Hematopoietic multipotent progenitor cell treated with erythropoietin and hydrocortisone succinate and interleukin-3 and kit ligand, for 4 days (in vitro differentiated cells): Measurements from ENCODE around the gene BUB1.
A peak's percentile ranks its signal among the peaks of the same experiment; 100 is the strongest.
"Not testable (repeated sequence)": the region's sequence is repeated elsewhere in the genome, so short reads cannot be mapped to it uniquely, and the experiment has no call there.

Experiments
- DNase-seq: peaks from one replicate; pipeline ENCODE4 v3.0.0-alpha.2; 2015

Gene BUB1

DNA sequence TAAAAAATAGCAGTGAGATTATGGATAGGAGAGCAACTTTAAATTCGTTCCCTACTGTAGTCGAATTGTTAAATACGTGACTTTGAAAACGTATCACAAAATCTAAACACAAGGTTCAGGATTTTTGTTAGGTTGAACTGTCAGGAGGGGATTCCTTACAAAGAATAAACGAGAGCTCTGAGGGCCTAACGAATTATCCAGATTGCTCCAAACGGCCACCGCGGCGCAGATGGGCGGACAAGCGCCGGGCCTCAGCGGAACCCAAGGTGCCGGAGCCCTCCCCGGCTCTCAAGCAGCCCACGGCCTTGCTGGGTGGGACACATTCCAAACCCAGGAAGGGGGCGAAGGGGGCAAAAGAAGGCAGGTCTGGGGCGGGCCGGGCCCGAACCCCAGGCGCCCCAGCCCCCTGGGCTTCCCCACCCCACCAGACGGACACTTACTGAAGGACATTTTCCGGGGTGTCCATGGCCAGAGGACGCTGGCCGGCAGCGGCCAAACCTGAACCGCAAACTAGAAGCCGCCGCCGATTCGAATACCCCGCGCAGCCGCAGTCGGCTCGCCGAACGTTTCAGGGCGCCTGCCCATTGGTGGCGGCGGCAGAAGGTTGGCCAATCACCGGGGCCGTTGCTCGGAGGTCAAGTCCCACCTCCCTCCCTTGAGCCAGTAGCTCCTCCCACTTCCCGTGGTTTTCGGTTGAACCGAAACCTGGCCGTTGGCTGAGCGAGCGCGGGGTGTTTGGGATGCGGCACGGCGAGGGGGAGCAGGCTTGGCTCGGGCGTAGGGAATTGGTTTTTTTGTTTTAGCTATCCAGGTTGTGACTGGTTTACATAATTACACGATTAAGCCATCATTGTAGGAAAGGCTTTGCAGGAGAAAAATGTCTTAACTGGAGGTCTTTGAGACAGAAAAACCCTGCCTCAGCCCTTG is at the start of gene BUB1:
TSS of gene BUB1 (minus strand) at position 534 of the 927 bp plus-strand sequence. CDS start at position 466, 68 bp downstream.
- peak; percentile 99 for DNase-seq

DNA sequence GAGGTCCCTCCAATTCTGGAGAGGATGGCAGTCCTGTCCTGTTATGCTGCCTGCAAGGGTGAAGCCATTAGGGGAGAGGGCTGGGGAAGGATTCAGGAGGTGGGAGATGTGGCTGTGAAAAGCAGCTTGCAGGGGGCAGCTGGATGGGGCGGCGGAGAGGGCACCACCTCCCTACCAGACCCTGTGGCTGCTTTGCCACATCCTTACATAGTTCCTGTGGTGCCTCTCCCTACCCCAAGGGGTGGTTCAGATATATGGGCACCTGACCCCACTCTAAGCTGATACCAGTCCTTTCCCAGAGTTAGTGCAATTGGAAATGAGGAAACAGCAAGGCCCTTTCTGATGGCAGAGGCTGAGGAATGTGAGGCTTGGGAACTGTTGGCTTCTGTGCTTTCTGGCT is 48.4 kb upstream of the BUB1 start:
- DNase-seq = no peak

DNA sequence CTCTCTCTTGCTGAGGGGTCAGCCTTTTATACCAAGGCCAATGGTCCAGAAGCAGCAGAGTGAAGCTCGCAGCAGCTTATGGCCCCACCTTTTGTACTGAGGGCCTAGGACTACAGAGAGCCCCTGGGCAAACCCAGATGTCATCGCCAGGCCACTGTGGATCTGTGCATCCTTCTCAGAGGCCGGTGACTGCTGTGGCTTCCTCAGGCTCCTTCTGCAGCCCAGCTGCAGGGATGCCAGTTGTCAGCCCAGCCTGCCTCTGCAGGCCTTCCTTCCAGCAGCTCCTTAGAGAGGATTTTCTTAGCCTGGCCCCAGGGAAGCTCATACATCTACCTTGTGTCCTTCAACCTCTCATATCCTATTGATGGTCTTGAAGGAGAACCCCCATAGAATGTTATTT is 48.0 kb upstream of the BUB1 start:
- no peak for DNase-seq

DNA sequence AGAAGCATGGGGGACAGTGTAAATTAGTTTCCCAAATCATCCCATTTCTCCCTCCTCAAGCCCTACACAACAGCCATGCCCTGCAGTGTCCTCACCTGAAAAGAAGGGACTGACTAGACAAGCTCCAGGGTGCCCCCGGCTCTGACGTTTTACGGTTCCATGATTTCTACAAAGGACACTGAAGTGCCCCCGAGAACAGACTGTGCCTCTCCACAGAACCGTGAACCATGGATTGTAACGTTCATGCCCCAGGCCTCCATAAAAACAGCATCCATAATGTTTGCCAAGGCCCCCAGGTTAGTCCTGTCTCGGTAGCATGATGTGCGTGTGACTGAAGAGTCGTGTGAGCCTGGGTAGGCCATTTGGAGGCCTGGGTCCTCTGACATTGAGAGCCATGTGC is 47.5 kb upstream of the BUB1 start:
- DNase-seq = no peak

DNA sequence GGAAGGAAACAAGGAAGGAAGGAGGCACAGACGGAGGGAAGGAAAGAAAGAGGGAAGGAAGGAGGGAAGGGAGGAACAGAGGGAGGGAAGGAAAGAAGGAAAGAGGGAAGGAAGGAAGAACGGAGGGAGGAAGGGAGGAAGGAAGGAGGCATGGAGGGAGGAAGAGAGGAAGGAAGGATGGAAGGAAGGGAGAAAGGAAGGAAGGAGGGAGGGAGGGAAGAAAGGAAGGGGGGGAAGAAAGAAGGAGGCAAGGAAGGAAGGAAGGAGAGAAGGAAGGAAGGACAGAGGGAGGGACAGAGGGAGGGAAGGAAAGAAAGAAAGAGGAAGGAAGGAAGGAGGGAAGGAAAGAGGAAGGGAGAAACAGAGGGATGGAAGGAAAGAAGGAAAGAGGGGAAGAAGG is 47.0 kb upstream of the BUB1 start:
- DNase-seq = no peak

DNA sequence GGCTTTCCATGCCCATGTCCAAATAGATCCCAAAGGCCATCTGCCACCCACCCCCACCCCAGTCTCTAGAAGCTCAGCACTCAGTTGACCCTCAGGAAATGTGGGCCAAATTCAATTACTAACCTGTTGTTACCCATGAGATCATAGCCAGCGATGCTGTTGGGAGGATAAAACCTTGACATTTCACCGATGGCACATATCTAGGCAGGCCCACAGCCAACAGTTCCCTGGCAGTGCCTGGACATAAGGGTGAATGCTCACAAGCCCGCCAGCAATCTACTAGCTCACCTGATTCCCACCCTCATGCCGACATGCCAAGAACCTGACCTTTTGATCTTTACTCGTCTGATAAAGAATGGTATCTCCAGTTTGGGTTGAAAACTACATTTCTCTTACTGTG is 42.7 kb upstream of the BUB1 start:
- no peak for DNase-seq

DNA sequence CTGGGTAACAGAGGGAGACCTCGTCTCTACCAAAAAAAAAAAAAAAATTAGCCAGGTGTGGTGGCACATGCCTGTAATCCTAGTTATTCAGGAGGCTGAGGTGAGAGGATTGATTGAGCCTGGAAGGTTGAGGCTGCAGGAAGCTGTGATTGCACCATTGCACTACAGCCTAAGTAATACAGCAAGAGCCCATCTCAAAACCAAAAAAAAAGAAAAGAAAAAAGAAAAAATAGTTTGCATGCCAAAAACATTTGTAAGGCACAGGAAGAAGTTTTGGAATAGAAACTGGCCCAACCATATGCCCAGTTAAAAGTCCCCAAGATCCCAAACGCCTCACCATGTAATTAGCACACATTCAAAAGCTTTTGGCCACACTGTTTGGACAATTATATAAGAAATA is 41.1 kb upstream of the BUB1 start:
- no peak for DNase-seq

DNA sequence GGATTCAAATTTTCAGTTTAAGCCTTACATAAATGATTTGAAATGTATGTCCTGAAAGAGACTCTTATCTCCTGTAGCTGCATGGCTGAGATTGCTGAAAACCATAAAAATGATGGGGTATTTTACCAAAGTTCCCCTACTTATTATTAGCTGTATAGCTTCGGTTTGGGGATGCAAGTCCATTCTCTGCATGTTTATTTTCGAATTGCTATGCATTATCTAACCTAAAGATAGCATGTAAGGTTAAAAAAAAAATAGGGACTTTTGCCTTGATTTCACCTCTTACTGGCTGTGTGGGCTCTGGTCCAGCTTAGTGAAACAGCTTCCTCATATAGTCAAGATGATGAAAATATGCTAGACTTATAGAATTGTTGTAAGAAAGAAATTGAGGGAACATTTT is 40.5 kb upstream of the BUB1 start:
- no peak for DNase-seq

DNA sequence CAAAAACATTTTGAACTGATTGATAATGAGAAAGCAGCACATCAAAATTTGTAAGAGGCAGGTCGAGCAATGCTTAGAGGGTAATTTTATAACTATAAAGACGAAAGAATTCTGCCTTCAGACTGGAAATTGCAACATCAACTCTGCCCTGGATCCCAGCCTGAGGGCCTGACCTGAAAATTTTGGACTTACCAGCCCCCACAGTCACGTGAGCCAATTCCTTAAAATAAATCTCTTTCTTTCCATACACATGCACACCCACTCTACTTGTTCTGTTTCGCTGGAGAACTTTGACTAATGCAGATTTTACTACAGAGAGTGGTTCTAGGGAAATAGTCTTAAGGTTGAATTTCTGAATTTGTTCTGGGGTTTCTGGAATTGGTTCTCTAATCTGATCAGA is 39.9 kb upstream of the BUB1 start:
- no peak for DNase-seq

DNA sequence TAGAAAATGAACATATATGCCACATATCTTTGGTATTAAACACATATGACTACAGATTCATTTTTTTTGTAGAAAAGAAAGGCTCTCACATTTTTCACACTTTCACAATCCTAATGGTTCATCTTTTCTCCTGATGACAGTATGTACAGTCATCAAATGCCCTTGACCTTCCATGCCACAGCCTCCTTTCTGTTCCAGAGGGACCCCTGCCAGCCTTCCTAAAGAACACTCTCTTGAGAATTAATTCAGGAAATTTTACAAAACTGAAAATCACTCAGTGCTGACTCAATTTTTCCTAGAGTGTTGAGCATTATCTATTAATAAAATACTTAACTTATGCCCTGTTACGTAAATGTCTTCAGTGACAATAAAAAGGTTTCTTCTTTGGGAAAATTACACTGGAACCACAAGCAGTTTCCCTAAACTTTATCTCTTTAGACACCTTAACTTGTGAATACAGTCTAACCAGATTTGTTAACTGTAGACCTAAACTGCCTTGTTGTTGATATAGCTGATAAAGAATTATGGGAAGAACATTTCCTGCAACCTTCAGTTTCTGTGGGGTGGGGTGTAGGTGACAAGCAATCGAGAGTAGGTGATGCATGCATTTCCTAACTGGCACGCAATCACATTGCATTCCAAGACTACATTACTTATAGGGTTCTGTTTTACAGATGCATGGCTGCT is 39.2 kb upstream of the BUB1 start:
- DNase-seq = no peak

DNA sequence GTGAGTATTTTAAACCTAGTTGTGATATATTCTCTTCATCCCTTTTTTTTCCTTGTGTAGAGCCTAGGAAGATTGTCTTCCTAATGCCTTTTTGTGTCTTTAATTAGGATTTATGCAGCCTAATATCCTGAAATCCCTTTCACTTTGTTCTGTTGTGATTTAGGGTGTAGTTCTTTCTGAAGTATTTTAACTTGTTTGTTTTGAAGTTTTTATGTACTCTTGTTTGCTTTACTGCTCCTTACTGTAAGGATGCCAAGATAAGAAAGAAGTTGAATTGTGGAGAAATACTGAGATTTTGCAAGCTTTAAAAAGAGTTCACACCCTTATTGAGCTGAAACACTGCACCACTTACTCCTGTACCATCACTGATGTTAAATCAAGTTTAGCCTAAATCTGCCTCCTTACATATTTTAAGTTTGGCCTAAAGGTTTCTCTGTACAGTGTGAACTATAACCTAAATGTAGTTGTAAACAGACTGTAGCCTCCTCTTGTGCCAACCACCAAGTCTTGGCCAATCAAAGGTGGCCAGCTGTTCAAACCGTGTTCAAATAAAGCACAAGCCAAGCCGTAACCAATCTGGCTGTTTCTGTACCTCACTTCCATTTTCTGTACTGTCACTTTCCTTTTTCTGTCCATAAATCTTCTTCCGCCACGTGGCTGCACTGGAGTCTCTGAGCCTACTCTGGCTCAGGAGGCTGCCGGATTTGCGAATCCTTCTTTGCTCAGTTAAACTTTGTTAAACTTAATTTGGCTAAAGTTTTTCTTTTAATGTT is 36.8 kb upstream of the BUB1 start:
- no peak for DNase-seq

DNA sequence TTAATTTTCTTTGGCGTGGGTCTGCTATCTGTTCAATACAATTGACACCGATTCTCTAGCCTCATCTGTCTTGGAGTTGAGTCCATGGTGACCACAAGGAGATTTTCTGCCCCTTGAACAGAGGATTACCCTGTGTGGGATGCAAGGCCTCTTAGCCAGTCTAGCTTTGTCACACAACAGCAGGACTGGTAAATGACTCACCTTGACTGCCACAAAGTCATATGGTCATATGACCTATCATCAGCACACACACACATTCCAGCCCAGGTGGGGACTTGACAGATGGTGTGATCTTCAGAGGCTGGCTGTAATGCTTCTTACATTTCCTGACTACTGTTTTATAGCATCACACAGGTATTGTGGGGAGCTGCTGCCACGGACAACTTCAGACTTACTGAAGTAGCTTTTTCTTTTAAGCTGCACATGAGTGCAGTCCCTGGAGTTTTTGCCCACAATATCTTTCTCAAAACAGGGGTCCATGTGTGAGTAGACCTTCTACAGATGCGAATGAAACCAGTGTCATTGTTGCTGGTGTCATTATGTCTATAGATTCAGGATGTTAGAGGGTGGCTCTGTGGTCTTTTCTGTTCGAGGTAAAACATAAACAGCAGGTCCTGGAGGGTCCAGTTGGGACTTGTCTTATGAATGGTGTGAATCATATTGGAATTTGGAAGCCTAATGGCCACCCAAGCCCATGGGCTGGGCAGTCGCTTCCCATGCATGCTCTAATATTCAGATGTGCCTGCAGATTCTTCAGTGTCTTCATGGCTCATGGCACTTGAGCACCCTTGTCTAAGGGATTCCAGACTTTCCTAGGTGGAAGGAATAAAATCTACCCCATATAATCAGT is 35.9 kb upstream of the BUB1 start:
- no peak for DNase-seq

DNA sequence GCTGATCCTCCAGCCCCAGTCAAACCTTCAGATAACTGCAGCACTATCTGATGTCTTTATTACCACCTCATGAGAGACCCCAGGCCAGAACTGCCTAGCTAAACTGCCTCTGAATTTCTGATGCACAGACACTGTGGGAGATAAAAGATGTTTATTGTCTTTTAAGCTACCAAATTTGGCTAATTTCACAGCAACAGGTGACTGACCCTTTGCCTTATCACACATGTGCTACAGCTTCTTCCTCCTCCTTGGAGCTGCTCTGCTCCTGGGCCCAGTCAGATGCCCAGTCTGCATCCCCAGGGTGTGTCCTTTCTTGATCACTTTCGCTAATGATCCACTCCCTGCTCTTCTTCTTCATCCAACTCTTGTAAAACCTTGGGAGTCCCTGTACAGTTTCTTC is 34.9 kb upstream of the BUB1 start:
- DNase-seq = no peak

DNA sequence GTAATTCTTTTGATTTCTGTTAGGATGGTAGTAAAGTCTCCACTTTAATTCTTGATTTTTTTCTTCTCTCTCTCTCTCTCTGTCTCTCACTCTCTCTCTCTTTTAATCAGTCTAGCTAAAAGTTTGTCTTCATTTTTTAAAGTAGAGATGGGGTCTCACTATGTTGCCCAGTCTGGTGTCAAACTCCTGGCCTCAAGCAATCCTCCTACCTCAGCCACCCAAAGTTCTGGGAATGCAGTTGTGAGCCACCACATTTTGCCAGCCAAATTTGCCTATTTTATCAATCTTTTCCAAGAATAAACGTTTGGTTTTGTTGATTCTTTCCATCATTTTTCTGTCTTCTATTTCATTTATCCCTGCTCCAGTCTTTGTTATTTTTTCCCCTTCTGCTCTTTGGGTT is 30.6 kb upstream of the BUB1 start:
- no peak for DNase-seq

DNA sequence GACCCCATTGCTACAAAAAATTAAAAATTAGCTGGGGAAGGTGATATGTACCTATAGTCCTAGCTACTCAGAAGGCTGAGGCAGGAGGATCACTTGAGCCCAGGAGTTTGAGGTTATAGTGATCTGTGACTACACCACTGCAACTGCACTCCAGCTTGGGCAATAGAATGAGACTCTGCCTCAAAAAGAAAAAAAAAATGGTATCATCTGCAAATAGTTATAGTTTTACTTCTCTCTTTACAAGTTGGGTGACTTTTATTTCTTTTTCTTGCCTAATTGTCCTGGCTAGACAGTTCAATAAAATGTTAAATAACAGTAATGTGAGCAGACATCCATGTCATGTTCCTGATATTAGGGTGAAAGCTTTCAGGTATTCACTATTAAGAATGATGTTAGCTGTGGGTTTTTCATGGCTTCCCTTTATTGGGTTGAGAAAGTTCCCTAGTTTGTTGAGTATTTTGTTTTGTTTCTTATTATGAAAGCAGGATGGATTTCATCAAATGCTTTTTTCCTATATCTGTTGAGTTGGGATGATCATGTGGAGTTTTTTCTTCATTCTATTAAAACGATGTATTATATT is 29.6 kb upstream of the BUB1 start:
- DNase-seq = no peak

DNA sequence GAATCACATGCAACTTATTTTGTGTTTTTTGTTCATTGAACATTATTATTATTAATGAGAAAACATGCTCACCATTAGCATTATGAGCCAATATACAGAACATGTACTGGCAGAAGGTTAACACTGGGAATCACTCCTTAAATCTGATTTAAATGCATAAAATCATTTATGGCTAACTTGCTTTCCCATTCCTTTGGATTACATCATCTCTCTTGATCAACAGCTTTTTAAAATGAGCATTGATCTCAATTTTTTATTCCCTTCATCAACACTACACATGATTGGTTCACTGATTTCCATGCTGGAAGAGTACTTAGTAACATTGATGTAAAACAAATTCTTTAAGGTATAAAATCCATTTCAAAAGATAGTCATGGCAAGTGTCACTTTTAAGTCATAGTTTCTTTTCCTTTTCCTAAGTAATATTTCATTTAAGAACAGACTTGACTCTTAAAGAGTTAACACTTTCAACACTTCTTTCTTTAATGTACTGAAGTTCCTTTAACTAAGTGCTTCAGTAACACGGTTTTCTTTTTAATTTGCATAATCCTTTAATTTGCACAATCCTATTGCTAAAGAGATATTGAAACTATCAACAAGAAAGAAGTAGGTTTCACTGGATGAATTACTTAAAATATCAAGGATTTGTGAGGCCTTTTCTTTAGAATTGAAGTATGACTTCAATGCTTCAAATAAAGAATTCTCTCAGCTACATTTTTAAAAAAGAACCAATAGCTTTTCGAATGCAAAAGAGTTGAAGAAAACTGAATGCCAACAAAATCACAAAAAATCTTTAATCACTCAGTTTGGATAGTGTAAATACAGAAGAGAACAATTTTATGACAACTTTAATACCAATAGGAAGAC is 24.9 kb upstream of the BUB1 start:
- no peak for DNase-seq

DNA sequence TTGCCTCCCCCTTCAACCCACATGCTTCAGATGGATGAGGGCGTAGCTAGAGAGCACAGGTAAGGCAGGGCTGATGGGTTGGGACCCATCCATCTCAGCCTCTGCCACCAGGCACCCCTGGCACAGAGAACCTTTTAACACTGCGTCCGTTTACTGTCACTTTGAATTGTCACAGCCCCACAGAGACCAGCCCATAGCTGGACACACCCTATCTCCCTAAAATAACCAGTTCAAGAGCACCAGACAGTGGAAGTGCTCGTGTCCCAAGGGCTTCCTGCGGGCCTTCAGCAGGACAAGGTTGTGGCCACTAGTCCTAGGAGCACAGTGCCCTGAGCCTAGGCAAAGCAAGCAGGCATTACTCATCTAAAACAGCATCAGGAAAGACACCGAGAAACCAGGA is 20.4 kb upstream of the BUB1 start:
- not testable (repeated sequence) for DNase-seq

DNA sequence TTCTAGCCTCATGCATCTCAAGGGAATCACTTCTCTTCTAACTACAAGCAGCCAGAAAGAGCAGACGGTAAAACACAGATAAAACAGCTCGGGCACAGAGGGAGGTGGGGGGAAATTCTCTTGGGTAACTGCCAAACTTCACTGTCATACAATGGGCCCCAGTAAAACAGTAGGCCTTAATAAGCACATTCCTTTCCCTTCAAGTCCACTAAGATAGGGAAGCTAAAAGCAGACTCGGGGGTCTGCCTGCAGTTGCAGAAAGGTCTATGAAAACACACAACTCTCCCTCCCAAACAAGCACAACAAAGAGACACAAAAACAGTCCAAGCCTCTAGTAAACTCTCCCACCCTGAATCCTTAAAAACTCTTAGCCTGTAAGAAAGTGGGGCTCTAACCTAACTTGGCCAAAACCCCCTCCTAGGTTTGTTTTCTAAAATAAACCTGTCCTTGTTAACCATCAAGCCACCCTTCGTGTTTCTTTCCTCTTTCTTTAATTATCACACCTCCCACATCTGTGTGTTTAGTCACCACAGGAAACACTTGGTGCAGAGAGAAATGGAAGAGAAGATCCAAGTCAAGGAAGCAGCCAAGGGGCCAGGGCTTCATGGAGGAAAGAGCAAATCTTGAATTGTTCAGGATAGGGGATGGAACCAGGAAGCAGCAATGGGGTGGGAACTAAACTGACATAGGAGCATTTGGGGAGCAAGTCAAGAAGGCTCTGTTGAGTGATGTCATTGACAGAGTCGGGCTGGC is 17.5 kb upstream of the BUB1 start:
- peak; percentile 90 for DNase-seq

DNA sequence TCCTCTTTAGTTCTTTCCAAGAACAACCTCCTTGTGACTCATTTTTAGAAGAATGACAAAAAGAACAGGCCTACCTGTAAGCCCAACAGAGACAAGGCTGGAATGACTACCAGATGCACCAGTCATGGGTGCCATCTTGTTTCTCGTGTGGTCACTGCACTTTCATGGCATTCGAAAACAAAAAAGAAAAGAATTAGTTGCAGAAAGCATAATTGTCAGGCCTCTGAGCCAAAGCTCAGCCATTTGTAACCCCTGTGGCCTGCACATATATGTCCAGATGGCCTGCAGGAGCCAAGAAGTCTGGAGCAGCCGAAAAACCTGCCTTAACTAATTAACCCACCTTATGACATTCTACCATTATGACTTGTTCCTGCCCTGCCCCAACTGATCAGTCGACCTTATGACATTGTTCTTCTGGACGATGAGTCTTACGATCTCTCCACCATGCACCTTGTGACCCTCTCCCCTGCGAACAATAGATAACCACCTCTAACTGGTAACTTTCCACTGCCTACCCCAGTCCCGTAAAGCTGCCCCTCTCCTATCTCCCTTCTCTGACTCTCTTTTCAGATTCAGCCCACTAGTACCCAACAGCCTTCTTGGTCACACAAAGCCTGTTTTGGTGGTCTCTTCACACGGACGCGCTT is 13.9 kb upstream of the BUB1 start:
- DNase-seq = peak; percentile 42
